GM11168 (cell line): ENCODE data around the gene NYAP1.

ENCODE experiments used
- in situ Hi-C: fragments of 300-500 bp; cut with MboI; formaldehyde crosslinking; loops from one replicate; pipeline ENCODE4 v1.12.0; 2022; ENCODE audit warnings: low sequenced_read_pairs; ENCODE audit not compliant: unreplicated experiment

Gene NYAP1

GRCh38 chr7:100456562-100456961 is 27.2 kb upstream of the NYAP1 start:
- in situ Hi-C loops: no loop called here

- in situ Hi-C loops: no loop called here
Observed at GRCh38 chr7:100457033-100457432, 26.7 kb upstream of the NYAP1 start.

GRCh38 chr7:100464210-100464660 is 19.5 kb upstream of the NYAP1 start, which contains the start of gene SPACDR:
SPACDR (minus strand) TSS chr7:100464260; CDS start chr7:100464025, 235 bp downstream.
- in situ Hi-C loops: no loop called here

GRCh38 chr7:100464791-100465190 is 18.9 kb upstream of the NYAP1 start:
- in situ Hi-C loops: no loop called here

GRCh38 chr7:100465299-100465698 is 18.4 kb upstream of the NYAP1 start:
- in situ Hi-C loops: no loop called here

GRCh38 chr7:100465702-100466311 is 17.9 kb upstream of the NYAP1 start:
- in situ Hi-C loops: no loop called here

- in situ Hi-C loops: no loop called here
Observed at GRCh38 chr7:100466653-100467605, 16.8 kb upstream of the NYAP1 start.

GRCh38 chr7:100467638-100468373 is 15.9 kb upstream of the NYAP1 start:
- in situ Hi-C loops: no loop called here

GRCh38 chr7:100469227-100470044 is 14.3 kb upstream of the NYAP1 start:
- in situ Hi-C loops: no loop called here

GRCh38 chr7:100471021-100471420 is 12.7 kb upstream of the NYAP1 start:
- in situ Hi-C loops: no loop called here

DNA sequence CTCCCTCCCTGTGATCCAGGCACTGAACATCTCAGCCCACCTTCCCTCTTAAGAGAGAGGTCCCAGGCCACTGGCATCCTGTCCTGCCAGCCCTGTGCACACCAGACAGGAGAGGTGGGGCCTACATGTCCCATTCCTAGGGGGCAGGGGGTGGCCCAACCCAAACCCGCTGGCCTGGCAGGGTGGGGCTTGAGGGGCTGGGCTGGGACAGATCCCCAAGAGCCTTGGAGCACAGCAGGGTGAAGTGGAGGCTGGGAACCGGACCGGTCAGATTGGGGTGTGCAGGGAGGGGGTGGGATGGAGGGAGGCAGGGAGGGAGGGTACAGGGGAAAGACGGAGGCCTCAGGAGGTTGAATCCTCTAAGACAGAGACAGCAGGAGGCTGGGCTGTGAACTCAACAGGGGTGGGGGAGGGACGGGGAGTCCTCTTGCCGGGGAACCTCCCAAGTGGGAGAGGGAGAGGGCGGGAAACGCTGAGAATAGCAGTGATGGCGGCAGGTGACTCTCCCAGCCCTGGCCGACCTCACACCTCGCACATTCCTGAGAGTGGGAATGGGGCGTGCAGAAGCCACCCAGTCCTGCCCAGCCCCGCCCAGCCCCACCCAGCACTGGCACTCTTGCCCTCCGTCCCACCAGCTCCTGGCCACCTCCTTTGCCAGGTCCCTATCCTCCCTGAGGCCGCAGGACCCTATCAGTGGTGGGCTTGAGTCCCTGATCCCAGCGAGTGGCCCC is 11.4 kb upstream of the NYAP1 start:
- in situ Hi-C loops: no loop called here

DNA sequence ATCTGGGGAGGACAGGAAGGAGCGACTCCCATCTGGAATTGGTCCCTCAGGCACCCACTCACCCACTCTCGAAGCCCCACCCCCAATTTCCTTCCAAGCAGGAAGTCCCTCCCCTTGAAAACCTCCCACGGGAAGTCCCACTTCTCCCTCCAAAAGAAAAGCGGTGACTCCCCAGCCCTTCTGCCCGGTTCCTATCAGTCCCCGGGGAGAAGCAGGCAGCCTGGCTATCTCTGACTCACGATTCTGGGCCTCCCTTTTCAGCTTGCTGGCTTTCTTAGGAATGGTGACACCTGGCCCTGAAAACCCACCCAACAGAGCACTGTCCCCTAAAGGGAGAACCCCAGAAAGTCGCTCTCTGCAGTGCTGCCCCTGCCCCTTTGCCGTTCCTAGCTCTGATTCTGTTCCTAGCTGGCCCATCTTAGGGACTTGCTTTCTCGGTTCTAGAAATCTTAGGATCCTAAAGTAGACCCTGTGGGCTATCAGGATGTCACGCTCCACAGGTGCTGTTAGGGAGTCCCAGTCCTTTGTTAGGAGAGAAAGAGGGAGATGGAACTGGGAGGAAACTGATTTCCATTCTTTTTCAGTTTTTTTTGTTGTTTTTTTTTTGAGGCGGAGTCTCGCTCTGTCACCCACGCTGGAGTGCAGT is 10.8 kb upstream of the NYAP1 start:
- in situ Hi-C loops: no loop called here

DNA sequence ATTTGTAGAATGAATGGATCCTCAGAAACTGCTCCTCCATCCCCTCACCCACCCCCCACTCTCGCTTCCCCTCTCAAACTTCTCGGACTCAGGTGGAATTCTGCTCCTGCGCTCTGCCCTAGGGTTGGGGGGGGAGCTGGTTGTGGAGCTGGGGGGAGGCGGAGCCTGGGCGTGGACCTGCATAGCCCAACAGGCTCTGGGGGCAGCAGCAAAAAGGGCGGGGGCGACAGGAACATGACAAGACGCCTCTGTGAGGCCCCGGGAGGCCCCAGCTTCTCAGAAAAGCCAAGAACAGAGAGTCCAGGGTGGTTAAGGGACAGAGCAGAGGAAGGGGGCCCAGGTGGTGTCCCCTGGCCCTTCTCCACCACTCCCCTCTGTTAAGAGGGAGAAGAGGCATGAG is 8.2 kb upstream of the NYAP1 start:
- in situ Hi-C loops: no loop called here

DNA sequence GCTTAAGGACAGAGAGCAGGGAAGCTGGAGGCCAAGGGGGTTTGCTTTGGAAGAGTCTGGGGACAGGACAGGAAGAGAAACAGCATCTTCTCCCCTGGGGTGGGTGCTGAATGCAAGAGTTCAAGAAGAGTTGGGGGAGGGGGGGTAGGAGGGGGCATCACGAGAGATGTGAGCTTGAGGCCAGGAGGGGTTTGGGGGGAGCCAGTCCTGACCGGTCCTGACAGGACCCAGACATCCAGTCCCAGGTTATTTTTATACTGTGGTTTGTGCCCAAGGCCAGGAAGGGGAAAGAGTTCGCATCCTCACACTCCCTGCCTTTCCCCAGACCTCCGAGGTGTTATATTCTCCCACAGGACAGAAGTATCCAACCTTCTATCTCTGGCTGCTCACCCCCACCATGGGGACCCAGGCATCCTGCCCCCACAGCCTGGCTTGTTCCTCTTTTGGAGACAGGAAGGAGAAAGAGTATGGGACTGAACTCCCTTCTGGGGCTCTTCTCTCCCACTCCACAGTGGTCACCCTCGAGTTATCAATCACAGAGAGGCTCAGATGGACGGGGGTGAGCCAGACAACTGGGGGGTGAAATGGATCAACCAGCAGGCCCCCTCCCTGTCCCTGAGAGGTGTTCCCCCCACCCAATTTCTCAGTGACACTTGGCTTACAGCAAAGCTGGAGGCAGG is 7.5 kb upstream of the NYAP1 start:
- in situ Hi-C loops: no loop called here

DNA sequence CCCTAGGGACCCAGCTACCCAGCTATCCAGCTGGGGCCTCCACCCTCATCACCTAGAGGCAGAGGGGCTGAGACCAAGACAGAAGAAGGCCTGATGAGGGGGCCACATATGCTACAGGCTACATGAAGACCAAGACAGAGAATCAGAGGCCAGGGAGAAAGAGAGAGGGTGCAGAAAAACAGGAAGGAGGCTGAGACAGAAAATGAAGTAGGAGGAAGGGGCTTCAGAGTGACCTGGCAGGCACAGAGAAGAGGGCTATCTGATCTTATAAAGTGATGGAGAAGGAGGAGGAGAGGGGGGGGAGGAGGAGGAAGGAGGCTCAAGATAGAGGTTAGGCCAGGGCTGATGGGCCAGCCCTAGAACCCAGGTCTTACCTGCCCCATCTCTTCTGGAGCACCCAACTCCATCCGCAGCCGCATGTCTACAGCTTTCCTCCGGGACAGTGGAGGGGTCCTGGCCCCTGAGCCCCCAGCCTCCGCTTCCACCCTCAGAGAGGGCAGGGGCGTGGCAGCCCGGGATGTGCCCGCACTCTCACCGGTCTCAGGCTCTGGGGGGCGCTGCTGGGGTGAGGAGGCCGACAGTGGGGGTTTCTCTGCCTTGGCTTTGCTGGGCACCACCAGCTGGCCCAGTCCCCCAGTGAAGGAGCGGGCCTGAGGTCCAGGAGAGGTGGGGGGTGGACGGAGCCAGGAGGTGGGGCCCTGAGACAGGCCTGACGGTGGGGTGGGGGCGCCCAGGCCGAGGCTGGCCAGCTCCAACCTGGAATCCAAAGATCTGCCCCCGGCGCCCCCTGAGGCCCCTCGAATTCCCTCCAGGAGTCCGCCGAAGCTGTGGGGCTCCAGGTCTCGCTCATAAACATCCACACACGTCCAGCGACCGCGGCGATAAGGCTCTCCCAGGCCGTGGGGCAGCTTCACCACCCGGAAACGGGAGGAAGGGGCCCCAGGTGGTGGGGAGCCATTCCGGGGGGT is 6.5 kb upstream of the NYAP1 start:
- in situ Hi-C loops: no loop called here

- in situ Hi-C loops: no loop called here
Observed at GRCh38 chr7:100477871-100478267, 5.9 kb upstream of the NYAP1 start.
